Ishikawa (cell line): Measurements from ENCODE around the gene ONECUT1.

ENCODE experiments used
- CEBPB ChIP-seq: IDR thresholded peaks from 2 replicates; pipeline ENCODE4 v1.6.1; 2012
- EGR1 ChIP-seq: IDR thresholded peaks from 2 replicates; pipeline ENCODE4 v1.6.1; 2012
- EP300 ChIP-seq: IDR thresholded peaks from 2 replicates; pipeline ENCODE4 v1.6.1; 2012; ENCODE audit warnings: borderline replicate concordance
- FOXM1 ChIP-seq: IDR thresholded peaks from 2 replicates; pipeline ENCODE4 v1.6.1; 2012; ENCODE audit warnings: low read depth, borderline replicate concordance
- RAD21 ChIP-seq: IDR thresholded peaks from 2 replicates; pipeline ENCODE4 v1.6.1; 2012; ENCODE audit warnings: low read depth
- REST ChIP-seq: IDR thresholded peaks from 2 replicates; pipeline ENCODE4 v1.6.1; 2012; ENCODE audit warnings: low read depth, mild to moderate bottlenecking
- TAF1 ChIP-seq: IDR thresholded peaks from 2 replicates; pipeline ENCODE4 v1.6.1; 2012; ENCODE audit warnings: low read depth, mild to moderate bottlenecking
- TCF12 ChIP-seq: IDR thresholded peaks from 2 replicates; pipeline ENCODE4 v1.6.1; 2012; ENCODE audit warnings: low read depth
- USF1 ChIP-seq: IDR thresholded peaks from 2 replicates; pipeline ENCODE4 v1.6.1; 2012
- YY1 ChIP-seq: IDR thresholded peaks from 2 replicates; pipeline ENCODE4 v1.6.1; 2012; ENCODE audit warnings: low read depth
- ZBTB7A ChIP-seq: IDR thresholded peaks from 2 replicates; pipeline ENCODE4 v1.6.1; 2012; ENCODE audit warnings: low read depth
- TF ChIP-seq, protein P1 (sequence below): IDR thresholded peaks from 2 replicates; pipeline ENCODE4 v1.6.1; 2012

GRCh38 chr15:52808441-52808840, 18.3 kb upstream of the ONECUT1 start:
- TF ChIP-seq EP300 (no peak), CEBPB (no peak), TAF1 (no peak), YY1 (no peak), USF1 (no peak), REST (no peak), RAD21 (no peak), ZBTB7A (no peak), FOXM1 (no peak), TCF12 (no peak), EGR1 (no peak)
- TF ChIP-seq, protein P1, sequence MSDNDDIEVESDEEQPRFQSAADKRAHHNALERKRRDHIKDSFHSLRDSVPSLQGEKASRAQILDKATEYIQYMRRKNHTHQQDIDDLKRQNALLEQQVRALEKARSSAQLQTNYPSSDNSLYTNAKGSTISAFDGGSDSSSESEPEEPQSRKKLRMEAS: no peak
